Measurements from ENCODE around the gene MMP28.

DNA sequence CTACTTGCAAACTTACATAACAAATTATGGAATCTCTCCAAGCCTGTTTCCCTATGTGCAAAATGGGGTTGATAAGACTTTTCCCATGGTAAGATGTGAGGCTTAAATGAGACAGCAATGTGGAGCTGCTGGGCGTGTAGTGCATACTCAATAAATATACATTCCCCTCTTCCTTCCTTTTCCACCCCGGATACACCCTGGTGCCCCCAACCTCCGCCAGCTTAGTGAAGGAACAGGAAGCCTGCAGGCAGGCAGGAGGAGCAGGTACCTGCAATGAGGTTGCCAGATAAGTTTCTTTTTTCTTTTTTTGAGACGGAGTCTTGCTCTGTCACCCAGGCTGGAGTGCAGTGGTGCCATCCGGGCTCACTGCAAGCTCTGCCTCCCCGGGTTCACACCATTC lies 19.9 kb downstream of the MMP28 start:
- TF ChIP-seq, protein P1, sequence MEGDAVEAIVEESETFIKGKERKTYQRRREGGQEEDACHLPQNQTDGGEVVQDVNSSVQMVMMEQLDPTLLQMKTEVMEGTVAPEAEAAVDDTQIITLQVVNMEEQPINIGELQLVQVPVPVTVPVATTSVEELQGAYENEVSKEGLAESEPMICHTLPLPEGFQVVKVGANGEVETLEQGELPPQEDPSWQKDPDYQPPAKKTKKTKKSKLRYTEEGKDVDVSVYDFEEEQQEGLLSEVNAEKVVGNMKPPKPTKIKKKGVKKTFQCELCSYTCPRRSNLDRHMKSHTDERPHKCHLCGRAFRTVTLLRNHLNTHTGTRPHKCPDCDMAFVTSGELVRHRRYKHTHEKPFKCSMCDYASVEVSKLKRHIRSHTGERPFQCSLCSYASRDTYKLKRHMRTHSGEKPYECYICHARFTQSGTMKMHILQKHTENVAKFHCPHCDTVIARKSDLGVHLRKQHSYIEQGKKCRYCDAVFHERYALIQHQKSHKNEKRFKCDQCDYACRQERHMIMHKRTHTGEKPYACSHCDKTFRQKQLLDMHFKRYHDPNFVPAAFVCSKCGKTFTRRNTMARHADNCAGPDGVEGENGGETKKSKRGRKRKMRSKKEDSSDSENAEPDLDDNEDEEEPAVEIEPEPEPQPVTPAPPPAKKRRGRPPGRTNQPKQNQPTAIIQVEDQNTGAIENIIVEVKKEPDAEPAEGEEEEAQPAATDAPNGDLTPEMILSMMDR (IDR thresholded peaks at IDR 0.05), result no peak
- no peak for TF ChIP-seq POLR2A (IDR thresholded peaks at IDR 0.05)
